ENCODE measurements around the gene ZNF385C. TPM values are rescaled to one million over a fixed set of nuclear protein-coding genes. Genes with fewer than 3 reads are reported as not detected.

Gene ZNF385C
- total RNA-seq, 1 experiment from 2014 or later = 1.7 TPM

GRCh38 chr17:42017866-42018200, 80.4 kb downstream of the ZNF385C start:
- H4K20me1 ChIP-seq (ENCODE audit: insufficient read depth) = peaks cover 26% of the 10 kb centered on the region
- peak overlapping the region; percentile 64 for H3K27ac ChIP-seq
- peaks cover 34% of the 10 kb centered on the region for H3K4me1 ChIP-seq (replicated peaks; ENCODE audit: insufficient read depth)
- H3K9me3 ChIP-seq (ENCODE audit: insufficient read depth, low read depth) = no peaks in the 10 kb centered on the region
- intact Hi-C loops (cut with micrococcal nuclease; ENCODE audit: unreplicated experiment) = no loop called here
- H3K27me3 ChIP-seq (ENCODE audit: insufficient read depth, low read depth) = no peaks in the 10 kb centered on the region
- H3K4me3 ChIP-seq = peak overlapping the region; percentile 90
- BruUV-seq (replicated peaks) = TSS peak; percentile 2
- H3F3A ChIP-seq (ENCODE audit: insufficient read depth, low read depth) = peaks cover 33% of the 10 kb centered on the region
- H3K36me3 ChIP-seq (ENCODE audit: low read depth) = no peaks in the 10 kb centered on the region
- no peak for DNase-seq
- no peaks in the 10 kb centered on the region for H3K9me2 ChIP-seq (ENCODE audit: insufficient read depth)
- POLR2A ChIA-PET (ENCODE audit: unreplicated experiment) = interaction anchor here (0.7 to 1.9 kb wide), 5 partner anchors 17 to 370 kb away, joined by 3 to 35 read pairs (median 4); partner anchors contain the start of genes ACLY and STAT3
- peaks cover 63% of the 10 kb centered on the region for H3K79me2 ChIP-seq (ENCODE audit: low read depth)
- CTCF ChIA-PET = interaction anchor here (0.6 to 1.6 kb wide), 4 partner anchors 31 to 243 kb away, joined by 3 to 11 read pairs (median 8); no protein-coding TSS in a partner anchor
- H3K4me2 ChIP-seq = peak overlapping the region; percentile 94
- peak overlapping the region; percentile 90 for H2AFZ ChIP-seq
- TF ChIP-seq CTCF (conservative IDR thresholded peaks at IDR 0.05) (no peak), EZH2 (IDR thresholded peaks at IDR 0.05; ENCODE audit: low read depth) (no peak)

DNA sequence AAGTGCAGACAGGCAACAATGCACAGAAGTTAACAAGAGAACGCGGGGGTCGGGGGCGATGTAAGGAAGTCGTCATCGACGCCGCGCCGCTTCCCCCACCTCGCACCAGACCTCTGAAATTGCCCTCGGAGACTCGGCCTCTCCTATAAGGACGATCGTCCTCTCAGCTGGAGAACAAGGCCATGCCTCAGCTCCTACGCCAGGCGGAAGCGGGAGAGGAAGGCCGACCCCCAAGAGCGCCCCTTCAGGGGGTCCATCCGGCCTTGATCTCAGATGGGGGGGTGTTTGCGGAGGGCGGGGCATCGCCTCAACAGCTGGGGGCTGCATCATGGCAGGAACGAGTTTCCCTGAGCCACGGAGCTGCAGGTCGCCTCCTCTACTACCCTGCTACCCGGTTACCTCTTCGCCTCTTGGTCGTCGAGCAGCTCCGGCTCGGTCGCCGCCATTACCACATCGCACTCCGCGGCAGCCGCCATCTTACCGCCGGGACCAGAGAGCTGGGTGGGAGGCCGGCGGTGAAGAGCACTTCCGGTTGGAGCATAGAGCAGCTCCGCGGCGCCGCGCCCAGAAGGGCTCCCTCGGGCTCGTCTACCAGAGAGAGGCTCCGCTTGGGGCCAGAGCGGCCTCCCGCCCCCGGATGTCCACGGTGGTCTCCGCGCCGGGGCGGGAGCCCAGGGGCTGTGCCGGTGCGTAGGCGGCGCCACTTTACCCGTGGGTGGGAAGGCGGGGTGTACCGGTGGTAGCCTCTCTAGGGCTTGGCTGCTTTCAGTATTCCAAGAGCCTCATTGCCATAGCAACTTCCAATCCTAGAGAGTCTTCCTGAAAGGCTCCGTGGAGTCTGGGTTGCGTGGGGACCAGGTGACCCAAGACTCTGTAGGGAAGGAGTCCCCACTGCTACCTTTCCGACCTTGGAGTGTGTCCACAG, 81.1 kb downstream of the ZNF385C start, which contains the start of gene DNAJC7:
Gene DNAJC7, minus strand, starts transcription at position 499 of the 925 bp plus-strand sequence. Its CDS starts 23 bp downstream, at position 476.
- peak; percentile 80 to 81 for DNase-seq
- Histone ChIP-seq H3K9me3 (ENCODE audit: insufficient read depth, low read depth) (no peaks in the 10 kb centered on the region), H3K4me2 (peak within 1 kb of the TSS; percentile 94)

More for the DNA sequence above, 81.1 kb downstream of the ZNF385C start, which contains the start of gene DNAJC7:
- TF ChIP-seq EZH2 (IDR thresholded peaks at IDR 0.05; ENCODE audit: low read depth) (no peak), CTCF (conservative IDR thresholded peaks at IDR 0.05) (no peak)
- Histone ChIP-seq H4K20me1 (ENCODE audit: insufficient read depth) (peaks cover 32% of the 10 kb centered on the region), H3K79me2 (ENCODE audit: low read depth) (peaks cover 69% of the 10 kb centered on the region), H3K27ac (peak within 1 kb of the TSS; percentile 64), H2AFZ (peak within 1 kb of the TSS; percentile 90), H3K9me2 (ENCODE audit: insufficient read depth) (no peaks in the 10 kb centered on the region), H3K27me3 (ENCODE audit: insufficient read depth, low read depth) (no peaks in the 10 kb centered on the region), H3K36me3 (ENCODE audit: low read depth) (no peaks in the 10 kb centered on the region), H3K4me1 (replicated peaks; ENCODE audit: insufficient read depth) (peaks cover 38% of the 10 kb centered on the region), H3K4me3 (peak within 1 kb of the TSS; percentile 90), H3F3A (ENCODE audit: insufficient read depth, low read depth) (peaks cover 32% of the 10 kb centered on the region)
- no TSS peak for BruUV-seq (replicated peaks)
- ChIA-PET POLR2A (ENCODE audit: unreplicated experiment) (interaction anchor here (0.9 to 1.9 kb wide), 2 partner anchors 51 to 98 kb away, joined by 4 to 35 read pairs; partner anchors contain the start of gene ACLY), CTCF (interaction anchor here (0.5 to 1.6 kb wide), 7 partner anchors 20 to 561 kb away, joined by 3 to 11 read pairs (median 5); no protein-coding TSS in a partner anchor)
- intact Hi-C loops (cut with micrococcal nuclease; ENCODE audit: unreplicated experiment) = no loop called here

All from PC-9 (cell line).